K562 (cell line): Measurements from ENCODE around the gene FOXP4.

Experiments used
- BDP1 ChIP-seq: IDR thresholded peaks from 3 replicates; pipeline ENCODE4 v1.6.1; 2011; ENCODE audit not compliant: insufficient read length, insufficient read depth
- KLF6 ChIP-seq: fragments of 250-450 bp; sonication (Bioruptor Pico); IDR thresholded peaks from 2 replicates; pipeline ENCODE4 v1.4.0; 2020; ENCODE audit warnings: mild to moderate bottlenecking, moderate library complexity, borderline replicate concordance
- PHF8 ChIP-seq: fragments of 200-600 bp; sonication (generic); IDR thresholded peaks from 2 replicates; pipeline ENCODE4 v1.6.1; 2012; ENCODE audit warnings: mixed run types, mild to moderate bottlenecking, inconsistent platforms, low read length, moderate library complexity, borderline replicate concordance
- U2AF1 ChIP-seq: fragments of 200-400 bp; formaldehyde crosslinking; optimal IDR thresholded peaks from 2 replicates; pipeline ENCODE3; 2017; ENCODE audit warnings: mild to moderate bottlenecking, low read depth, low read length, moderate library complexity

- no peak for TF ChIP-seq BDP1
- no peak for TF ChIP-seq KLF6
- no peak for TF ChIP-seq PHF8
- TF ChIP-seq U2AF1, result no peak
These were observed 42.2 kb upstream of the FOXP4 start for GRCh38 chr6:41503827-41504465.
